ENCODE data around the gene PPP1R1C.

- no peak for TF ChIP-seq CTCF (IDR thresholded peaks at IDR 0.05; ENCODE audit: insufficient read depth, low read depth, low read length)
- TF ChIP-seq EZH2 (IDR thresholded peaks at IDR 0.05; ENCODE audit: insufficient read depth, low read length) = no peak
Observed at GRCh38 chr2:182116774-182117173, 131.1 kb downstream of the PPP1R1C start.
